Right ventricle myocardium inferior (tissue), 1 donor: ENCODE data around the gene GTPBP10. TPM values are rescaled to one million over a fixed set of nuclear protein-coding genes. Genes with fewer than 3 reads are reported as not detected.

Experiments used
- ATAC-seq: fragments of 200-7000 bp; cut with Tn5 transposase; one replicate; pipeline ENCODE4 v1.9.1; 2020; ENCODE audit warnings: mild to moderate bottlenecking, moderate library complexity
- DNase-seq: peaks from one replicate; pipeline ENCODE4 v3.0.0; 2021; ENCODE audit errors: missing footprints
- intact Hi-C: fragments of 100-400 bp; cut with DNase I; formaldehyde crosslinking; loops from one replicate; pipeline ENCODE4 v1.11.0; 2022
- total RNA-seq: library from RNA; stranded (reverse); fragmentation: NEBNext Ultra II Directional; extraction: Animal tissue kit (Norgen Biotek cat#: 25700); gene quantifications from one replicate; pipeline ENCODE4 v1.2.1, GENCODE V29; 2021
- donor health status: DM: no; HTN: yes; CAD: no; lungs with severe emphysema.

The GTPBP10 gene
- total RNA-seq, 1 donor from 2014 or later = 24.8 TPM

- ATAC-seq (peak; percentile 27), DNase-seq (no peak)
- intact Hi-C loops = no loop called here
Measured at GRCh38 chr7:90412458-90413184, 66.1 kb downstream of the GTPBP10 start.

DNA sequence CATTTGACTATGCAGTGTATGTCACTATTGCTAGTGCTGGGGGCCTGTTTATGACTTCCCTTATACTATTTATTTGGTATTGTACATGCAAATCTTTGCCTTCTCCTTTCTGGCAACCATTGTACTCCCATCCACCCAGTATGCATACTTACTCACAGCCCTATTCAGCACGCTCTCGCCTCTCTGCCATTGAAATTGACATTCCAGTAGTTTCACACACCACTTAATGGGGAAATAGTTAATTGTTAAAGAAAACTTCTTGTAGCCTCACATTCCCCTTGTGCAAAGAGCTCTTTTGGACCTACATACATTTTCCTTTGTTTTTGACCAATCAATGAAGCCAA is 66.6 kb downstream of the GTPBP10 start:
- intact Hi-C loops = no loop called here
- DNase-seq (no peak), ATAC-seq (no peak)

GRCh38 chr7:90421651-90422050 is 75.1 kb downstream of the GTPBP10 start:
- DNase-seq (no peak), ATAC-seq (peak; percentile 80)
- intact Hi-C loops = loop anchor here (5.0 kb wide), 1 partner anchor 74 kb away; the partner anchor contains the start of gene GTPBP10

DNA sequence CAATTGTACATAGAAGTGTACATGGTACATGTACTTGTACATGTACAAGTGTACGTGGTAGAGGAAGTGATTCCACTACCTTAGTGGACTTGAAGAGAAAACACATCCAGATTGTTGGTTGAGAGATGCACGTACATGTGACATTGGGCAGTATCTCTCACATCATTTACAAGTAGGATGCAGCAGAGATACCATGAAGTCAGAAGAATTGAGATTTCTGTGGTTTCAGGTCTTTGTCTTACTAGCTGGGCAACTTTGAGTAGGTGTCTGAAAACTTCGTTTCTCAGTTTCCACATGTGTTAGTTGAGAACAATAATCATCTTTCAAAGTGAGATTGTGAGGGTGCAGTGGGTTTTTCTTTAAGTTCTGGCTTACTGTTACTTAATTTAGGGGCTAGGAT is 78.2 kb downstream of the GTPBP10 start:
- intact Hi-C loops = loop anchor here (5.0 kb wide), 2 partner anchors 77 to 162 kb away; partner anchors contain the start of gene GTPBP10

GRCh38 chr7:90425376-90425775 is 78.9 kb downstream of the GTPBP10 start:
- intact Hi-C loops = loop anchor here (5.0 kb wide), 1 partner anchor 163 kb away; no protein-coding TSS in a partner anchor
- ATAC-seq (no peak), DNase-seq (no peak)

More for the DNA sequence above, 78.2 kb downstream of the GTPBP10 start:
- DNase-seq (no peak), ATAC-seq (no peak)

GRCh38 chr7:90430614-90431460 is 84.3 kb downstream of the GTPBP10 start:
- intact Hi-C loops = no loop called here

GRCh38 chr7:90432752-90433151 is 86.2 kb downstream of the GTPBP10 start:
- DNase-seq (peak; percentile 65), ATAC-seq (no peak)
- intact Hi-C loops = no loop called here

More at GRCh38 chr7:90430614-90431460, 84.3 kb downstream of the GTPBP10 start:
- no peak for DNase-seq
- ATAC-seq = no peak

DNA sequence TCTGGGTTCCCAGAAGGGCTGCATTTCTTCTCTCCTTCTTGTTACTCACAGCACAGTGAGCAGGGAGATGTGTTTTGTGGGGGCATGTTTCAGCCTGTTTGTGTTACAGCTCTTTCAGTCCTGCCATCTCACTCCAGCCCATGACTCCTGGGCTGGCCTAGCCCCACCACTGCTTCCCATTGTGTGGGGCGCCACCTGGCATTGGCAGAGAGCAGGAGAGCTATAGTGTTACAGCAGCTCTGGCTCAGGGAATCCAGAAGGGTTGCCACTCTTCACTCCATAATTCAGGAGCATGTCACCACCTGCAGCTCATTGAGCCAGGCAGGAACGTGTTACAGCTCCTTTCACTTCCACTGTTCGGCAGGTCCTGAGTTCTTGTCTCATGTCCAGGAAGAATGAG is 86.7 kb downstream of the GTPBP10 start:
- no peak for ATAC-seq
- DNase-seq = no peak
- intact Hi-C loops = no loop called here

Other genes with a start within 250 kb of the GTPBP10 start
- gene STEAP1, start 192.2 kb upstream of the GTPBP10 start, total RNA-seq = 1.4 TPM
- gene STEAP2, start 135.0 kb upstream of the GTPBP10 start, total RNA-seq = 10.8 TPM
- gene CFAP69, start 101.5 kb upstream of the GTPBP10 start, total RNA-seq = 1.6 TPM
- not detected for gene FAM237B, start 25.4 kb upstream of the GTPBP10 start, total RNA-seq
- 34.1 TPM for gene CLDN12, start 56.7 kb downstream of the GTPBP10 start, total RNA-seq
- gene PTTG1IP2, start 122.9 kb downstream of the GTPBP10 start, total RNA-seq = not detected
- gene CDK14, start 249.6 kb downstream of the GTPBP10 start, total RNA-seq = 26.3 TPM